Measurements from ENCODE around the gene TUT4.

TUT4 gene

GRCh38 chr1:52472384-52472783, 80.5 kb downstream of the TUT4 start:
- no peak for DNase-seq (ENCODE audit: low read depth)

- DNase-seq (ENCODE audit: low read depth): no peak
These were observed 83.8 kb downstream of the TUT4 start for GRCh38 chr1:52469108-52469507.

- no peak for DNase-seq (ENCODE audit: low read depth)
These were observed 89.0 kb downstream of the TUT4 start for GRCh38 chr1:52463891-52464290.

- DNase-seq (ENCODE audit: low read depth): no peak
These were observed 91.1 kb downstream of the TUT4 start for GRCh38 chr1:52461821-52462220.

GRCh38 chr1:52460694-52461093, 92.2 kb downstream of the TUT4 start:
- no peak for DNase-seq (ENCODE audit: low read depth)

GRCh38 chr1:52455686-52456085, 97.2 kb downstream of the TUT4 start:
- DNase-seq (ENCODE audit: low read depth): no peak

- no peak for DNase-seq (ENCODE audit: low read depth)
These were observed 98.1 kb downstream of the TUT4 start for GRCh38 chr1:52454779-52455178.

GRCh38 chr1:52454127-52454526, 98.8 kb downstream of the TUT4 start:
- no peak for DNase-seq (ENCODE audit: low read depth)

GRCh38 chr1:52444463-52444862, 108.4 kb downstream of the TUT4 start:
- no peak for DNase-seq (ENCODE audit: low read depth)

GRCh38 chr1:52439976-52440375, 112.9 kb downstream of the TUT4 start:
- DNase-seq (ENCODE audit: low read depth): no peak

- DNase-seq (ENCODE audit: low read depth): no peak
These were observed 116.1 kb downstream of the TUT4 start for GRCh38 chr1:52436817-52437216.

- no peak for DNase-seq (ENCODE audit: low read depth)
These were observed 117.2 kb downstream of the TUT4 start for GRCh38 chr1:52435650-52436049.

GRCh38 chr1:52435211-52435610, 117.7 kb downstream of the TUT4 start:
- DNase-seq (ENCODE audit: low read depth): no peak

- no peak for DNase-seq (ENCODE audit: low read depth)
These were observed 120.1 kb downstream of the TUT4 start for GRCh38 chr1:52432807-52433206.

- DNase-seq (ENCODE audit: low read depth): no peak
These were observed 125.7 kb downstream of the TUT4 start for GRCh38 chr1:52427152-52427551.

- no peak for DNase-seq (ENCODE audit: low read depth)
These were observed 126.5 kb downstream of the TUT4 start for GRCh38 chr1:52426371-52426770.

GRCh38 chr1:52424813-52425212, 128.1 kb downstream of the TUT4 start:
- DNase-seq (ENCODE audit: low read depth): no peak

GRCh38 chr1:52424231-52424636, 128.7 kb downstream of the TUT4 start:
- DNase-seq (ENCODE audit: low read depth): no peak

- DNase-seq (ENCODE audit: low read depth): peak; percentile 43
These were observed 129.1 kb downstream of the TUT4 start for GRCh38 chr1:52423771-52424170.

- no peak for DNase-seq (ENCODE audit: low read depth)
These were observed 129.8 kb downstream of the TUT4 start for GRCh38 chr1:52423055-52423454.

GRCh38 chr1:52420713-52421112, 132.2 kb downstream of the TUT4 start:
- no peak for DNase-seq (ENCODE audit: low read depth)

GRCh38 chr1:52416811-52417210, 136.1 kb downstream of the TUT4 start:
- DNase-seq (ENCODE audit: low read depth): no peak

- DNase-seq (ENCODE audit: low read depth): no peak
These were observed 137.9 kb downstream of the TUT4 start for GRCh38 chr1:52414942-52415341.

GRCh38 chr1:52413410-52413989, 139.4 kb downstream of the TUT4 start:
- DNase-seq (ENCODE audit: low read depth): no peak

GRCh38 chr1:52404975-52405338, 147.9 kb downstream of the TUT4 start:
- no peak for DNase-seq (ENCODE audit: low read depth)

All from activated T-helper 9 cell treated with anti-CD3 and anti-CD28 coated beads, Interleukin-2, amount 50 U/mL, for 16 hours (primary cell).